Activated CD4-positive, alpha-beta T cell treated with anti-CD3 and anti-CD28 coated beads, Interleukin-2, Interleukin-4, amounts not matched to agents 100 ng/mL and 50 ng/mL, durations not matched to agents 16 hours and 8 hours (primary cell): ENCODE measurements around the gene DCXR.

Experiments
- DNase-seq: peaks from one replicate; pipeline ENCODE4 v3.0.0-alpha.2; 2020; ENCODE audit warnings: low spot score

DCXR gene

DNA sequence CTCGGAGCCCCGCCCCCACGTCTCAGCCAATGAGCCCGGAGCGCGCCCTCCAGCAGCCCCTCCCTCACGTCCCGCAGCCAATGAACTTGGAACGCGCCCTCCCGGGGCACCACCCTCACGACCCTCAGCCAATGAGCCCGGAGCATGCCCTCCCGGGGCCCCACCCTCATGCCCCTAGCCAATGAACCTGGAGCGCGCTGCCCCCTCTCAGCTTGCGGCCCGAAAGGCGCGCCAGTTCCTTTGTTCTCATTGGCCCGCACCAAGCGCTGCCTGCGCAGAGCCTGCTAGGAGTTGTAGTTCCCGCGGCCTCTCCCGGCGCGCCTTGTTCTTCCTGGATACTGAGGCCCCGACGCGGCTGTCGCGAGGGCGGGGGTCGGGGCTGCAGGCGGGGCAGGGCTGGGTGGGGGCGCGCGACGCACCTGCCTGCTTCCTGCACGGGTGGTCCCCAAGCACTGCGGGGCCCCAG is 14.5 kb downstream of the DCXR start, which contains the start of gene LRRC45:
Gene LRRC45, plus strand, starts transcription at position 325 of the 466 bp plus-strand sequence. CDS start 339 bp downstream, outside the sequence.
- peak; percentile 100 for DNase-seq

DNA sequence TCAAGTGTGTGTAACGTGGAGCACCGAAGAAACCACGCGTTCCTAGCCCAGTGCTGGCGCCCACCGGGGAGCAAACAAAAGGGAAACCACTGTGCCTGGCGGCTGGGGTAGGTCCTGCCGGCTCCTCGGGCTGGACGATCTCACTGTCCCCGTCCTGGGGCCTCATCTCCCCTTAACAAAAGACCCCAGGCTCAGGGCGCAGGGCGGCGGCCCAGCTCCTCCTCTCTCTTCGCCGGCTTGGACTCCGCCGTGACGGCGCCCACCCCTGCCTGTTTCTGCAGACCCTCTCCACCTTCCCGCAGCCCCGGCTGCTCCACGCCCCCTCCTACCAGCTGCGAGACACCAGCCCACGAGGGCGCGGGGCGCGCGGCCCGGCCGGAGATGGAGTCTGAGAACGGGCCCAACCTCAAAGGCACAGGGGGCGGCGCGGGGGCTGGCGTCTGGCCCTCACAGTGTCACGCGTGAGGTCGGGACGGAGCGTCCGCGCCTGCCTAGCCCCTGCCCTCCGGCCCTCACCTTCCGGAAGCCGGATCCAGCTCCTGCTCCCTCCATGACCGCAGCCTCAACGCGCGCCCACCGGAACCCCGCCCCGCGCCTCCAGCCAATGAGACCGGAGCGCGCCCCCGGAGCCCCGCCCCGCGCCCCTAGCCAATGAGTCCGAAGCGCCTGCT is 15.1 kb downstream of the DCXR start, which contains the start of gene CENPX:
Gene CENPX, minus strand, starts transcription at position 569 of the 671 bp plus-strand sequence. Its CDS starts 17 bp downstream, at position 552.
- DNase-seq = no peak

GRCh38 chr17:82021900-82022309 is 15.6 kb downstream of the DCXR start:
- DNase-seq = no peak

DNA sequence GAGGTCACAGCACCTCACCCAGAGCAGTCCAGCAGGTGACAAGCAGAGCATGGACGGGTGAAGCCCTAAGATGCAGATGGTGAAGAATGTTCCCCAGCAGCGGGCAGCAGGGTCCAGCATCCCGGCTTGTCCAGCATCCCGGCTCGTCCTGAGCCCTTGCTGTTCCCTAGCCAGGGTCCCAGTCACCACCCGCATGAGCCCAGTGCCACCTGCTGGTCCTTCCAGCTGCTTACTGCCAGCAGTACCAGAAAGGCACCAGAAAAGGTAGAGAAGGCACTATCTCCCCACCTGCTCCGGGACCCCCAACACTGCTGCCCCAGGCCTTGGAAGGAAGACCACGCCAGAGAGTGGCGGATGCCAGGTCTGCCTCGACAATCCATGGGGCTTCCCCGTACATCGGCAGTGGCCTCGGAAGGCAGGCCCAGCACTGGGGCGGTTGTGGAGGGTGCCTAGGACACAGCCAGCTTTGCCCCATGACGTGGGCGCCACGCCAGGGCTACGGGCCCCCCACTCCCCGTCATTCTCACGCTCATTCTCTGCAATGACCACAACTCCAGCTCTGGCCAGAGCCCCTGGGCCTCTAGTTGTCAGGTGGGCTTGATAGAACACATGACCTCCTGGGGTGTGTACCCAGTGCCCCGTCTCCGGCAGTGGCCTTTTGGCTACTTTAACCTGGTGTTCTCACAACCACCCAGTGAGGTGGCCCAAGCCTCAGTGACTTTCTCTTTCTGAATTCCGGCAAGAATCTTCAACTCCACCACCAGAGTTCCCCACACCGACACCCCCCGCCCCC is 16.2 kb downstream of the DCXR start:
- DNase-seq = peak; percentile 51

- no peak for DNase-seq
Measured at GRCh38 chr17:82020572-82021106, 16.9 kb downstream of the DCXR start.

DNA sequence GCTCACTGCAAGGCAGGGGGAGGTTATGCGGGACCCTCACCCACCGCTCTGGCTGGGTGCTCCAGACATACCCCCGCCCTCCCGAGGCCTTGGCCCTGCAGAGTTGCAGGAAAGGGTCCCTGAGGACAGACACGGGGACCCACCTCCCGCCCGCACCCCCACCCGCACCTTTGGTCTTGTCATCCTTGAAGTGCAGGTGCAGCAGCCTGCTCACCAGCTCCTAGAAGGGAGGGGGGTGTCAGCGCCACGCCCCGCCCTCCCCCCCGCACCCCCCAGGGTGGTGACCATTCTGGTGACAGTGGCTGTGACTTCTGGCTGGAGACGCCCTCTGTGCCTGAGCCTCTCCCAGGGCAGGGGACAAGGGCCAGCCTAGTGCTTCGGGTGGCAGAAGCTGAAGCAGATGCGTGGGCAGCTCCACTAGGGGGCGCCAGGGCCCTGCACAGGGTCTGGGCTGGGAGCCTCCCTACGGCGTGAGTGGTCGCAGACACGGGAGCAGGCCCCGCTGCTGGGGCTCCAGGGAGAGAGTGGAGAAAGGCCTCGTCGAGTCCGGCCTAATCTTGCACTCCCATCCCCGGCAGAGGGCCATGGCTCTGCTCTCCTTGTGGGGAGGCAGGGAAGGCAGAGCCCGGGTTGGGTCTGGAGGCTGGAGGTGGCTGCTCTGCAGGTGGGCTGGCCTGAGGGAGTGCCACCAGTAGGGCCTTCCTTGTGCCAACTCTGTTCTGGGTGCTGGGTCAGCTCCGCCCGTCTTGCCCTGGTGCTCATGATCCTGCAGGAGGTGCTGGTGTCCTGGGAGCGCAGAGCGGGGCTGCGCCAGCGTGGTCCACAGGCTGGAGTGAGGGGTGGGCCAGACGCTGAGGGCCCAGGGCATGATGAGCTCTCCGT is 17.6 kb downstream of the DCXR start:
- peak; percentile 79 for DNase-seq

DNA sequence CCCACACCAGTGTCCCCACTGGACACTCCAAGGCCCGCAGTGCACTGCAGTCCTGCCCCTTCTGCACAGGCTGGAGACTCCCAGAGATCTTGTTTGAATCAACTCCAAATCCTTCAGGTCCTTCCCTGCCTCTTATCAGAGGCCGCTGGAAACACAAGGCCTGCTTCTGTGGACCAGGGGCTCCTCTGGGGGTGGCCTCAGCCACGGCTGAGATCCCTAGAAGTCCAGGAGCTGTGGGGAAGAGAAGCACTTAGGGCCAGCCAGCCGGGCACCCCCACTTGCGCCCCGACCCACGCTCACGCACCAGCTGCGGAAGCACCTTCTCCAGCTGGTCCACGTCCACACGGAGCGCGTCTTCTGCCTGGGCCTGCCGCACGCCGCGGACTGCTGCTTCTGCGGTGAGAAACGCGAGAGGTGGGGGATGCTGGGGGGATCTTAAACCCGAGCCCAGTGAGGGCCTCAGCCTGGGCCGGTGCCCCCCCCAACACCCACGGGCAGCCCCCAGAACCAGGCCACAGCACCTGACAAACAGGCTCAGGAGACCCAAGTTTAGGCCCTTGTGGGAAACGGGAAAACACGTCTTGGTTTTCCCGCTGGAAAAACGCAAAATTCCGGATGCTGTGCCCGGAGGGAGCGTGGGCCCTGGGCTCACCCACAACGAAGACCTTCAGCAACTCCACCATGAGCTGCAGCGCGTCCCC is 18.4 kb downstream of the DCXR start:
- no peak for DNase-seq

DNA sequence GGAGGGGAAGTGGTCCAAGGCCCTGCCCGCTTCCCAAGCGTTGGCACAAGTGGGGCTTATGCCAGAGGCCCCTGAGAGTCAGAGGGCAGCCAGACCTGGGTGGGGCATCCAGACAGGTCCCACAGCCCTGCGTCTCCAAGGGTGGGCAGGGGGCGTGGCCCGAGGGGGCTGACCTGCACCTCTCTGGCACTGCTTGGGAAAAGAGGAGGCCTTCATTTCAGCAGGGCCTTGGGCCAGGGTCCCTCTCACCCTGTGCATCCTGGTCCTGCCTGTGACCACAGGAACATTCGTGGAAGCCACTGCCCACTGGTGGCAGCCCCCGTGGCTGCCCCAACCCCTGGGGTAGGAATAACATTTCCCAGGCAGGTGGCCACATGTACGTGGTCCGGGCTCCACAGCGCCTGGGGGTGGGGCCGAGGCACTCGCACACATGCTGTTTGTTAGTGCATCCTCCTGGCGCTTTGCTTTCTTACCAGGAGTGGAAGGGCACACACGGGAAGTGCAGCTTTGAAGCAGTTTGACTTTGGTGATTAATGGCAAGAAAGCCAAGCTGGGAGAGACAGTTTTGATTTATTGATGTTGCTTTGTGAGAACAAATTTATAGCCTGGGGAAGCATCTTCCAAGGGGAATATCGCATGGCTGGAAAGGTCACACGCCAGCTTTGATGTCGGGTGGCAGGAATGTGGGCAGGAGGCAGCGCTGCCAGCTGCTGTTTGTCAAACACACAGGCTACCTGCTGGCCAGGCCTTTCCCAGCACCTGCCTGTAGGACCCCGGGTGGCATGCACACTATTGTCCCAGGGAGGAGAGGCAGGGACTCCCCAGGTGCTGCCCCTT is 19.1 kb downstream of the DCXR start:
- DNase-seq = no peak

- DNase-seq = no peak
Measured at GRCh38 chr17:82017612-82018151, 19.8 kb downstream of the DCXR start.

DNA sequence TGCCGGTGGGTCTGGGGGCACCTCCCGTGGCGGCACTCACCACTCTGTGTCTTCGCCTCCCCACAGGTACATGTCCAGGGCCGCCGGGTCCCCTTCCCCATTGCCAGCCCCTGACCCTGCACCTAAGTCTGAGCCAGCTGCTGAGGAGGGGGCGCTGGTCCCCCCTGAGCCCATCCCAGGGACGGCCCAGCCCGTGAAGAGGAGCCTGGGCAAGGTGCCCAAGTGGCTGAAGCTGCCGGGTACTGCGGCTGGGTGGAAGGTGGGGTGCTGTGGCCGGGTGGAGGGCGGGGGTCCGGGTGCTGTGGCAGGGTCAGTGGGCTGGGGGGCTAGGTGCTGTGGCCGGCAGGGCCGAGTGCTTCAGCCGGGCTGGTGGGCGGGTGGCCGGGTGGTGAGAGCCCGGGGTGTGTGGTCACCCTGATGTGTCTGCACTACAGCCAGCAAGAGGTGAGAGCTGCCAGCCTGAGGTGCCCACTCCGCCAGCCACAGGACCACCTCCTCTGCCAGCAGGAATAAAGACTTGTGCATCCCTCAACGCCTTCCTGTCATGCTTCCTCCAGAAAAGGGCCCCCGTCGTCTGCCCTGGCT is 20.5 kb downstream of the DCXR start:
- no peak for DNase-seq

GRCh38 chr17:82016061-82016874 is 21.2 kb downstream of the DCXR start:
- no peak for DNase-seq

DNA sequence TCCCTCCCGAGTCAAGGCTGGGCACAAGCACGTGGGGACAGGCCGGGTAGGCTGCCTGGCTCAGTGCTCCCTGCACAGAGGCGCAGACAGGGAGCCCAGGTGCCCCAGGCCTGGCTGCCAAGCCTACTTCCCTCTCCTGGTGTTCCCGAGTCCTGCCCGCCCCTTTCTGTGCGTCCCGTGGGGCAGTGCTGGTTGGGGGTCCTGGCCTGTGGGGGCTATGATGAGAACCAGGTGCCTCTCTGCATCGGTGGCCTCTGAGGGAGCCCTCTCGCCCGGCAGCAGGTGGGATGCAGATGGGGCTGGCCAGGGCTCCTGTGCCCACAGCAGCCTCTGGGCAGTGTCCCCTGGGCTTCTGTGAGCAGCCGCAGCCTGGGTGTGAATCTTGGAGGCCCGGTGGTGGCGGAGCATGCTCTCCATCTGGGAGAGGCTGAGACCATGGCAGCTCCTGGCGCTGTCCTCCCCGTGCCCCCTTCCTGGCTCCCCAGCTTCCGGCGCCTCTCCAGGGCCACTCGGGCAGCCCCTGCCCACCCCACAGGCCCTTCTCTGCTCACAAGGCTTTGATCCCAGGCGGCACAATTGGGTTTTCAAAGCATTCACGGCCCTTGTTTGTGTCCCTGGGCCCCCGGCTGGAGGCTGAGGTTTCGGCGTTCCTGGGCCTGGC is 22.1 kb downstream of the DCXR start:
- DNase-seq = no peak

DNA sequence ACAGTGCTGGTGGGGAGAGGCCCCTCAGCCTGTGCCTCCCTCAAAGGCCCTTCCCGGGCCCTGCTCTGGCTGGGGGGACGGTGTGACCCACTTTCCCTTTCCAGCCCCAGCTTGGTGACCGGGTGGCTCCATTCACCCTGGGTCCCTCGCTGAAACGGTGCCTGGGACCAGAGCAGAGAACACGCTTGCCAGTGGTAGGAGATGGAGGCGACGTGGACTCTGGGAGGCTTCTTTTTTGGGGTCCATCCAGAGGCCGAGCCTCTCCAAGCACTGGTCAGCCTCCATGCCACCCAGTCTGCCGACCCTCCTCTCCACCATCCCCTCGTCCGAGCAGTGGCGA is 22.6 kb downstream of the DCXR start:
- no peak for DNase-seq

DNA sequence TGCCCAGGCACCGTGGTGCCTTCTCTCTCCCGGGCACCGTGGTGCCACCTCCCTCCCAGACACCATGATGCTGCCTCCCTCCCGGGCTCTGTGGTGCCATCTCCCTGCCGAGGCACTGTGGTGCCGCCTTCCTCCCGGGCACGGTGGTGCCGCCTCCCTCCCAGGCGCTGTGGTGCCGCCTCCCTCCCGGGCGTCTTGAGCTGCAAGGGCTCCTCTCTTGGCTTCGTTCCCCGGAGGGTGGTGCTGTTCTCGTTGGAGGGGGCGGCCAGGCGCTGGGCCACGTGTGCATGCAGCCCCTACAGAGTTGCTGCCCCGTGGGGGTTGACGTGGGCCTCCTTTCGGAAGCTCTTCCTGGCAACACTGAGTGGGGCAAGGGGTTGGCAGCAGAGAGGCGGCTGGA is 23.1 kb downstream of the DCXR start:
- no peak for DNase-seq

GRCh38 chr17:82013772-82014321 is 23.6 kb downstream of the DCXR start:
- DNase-seq = no peak

DNA sequence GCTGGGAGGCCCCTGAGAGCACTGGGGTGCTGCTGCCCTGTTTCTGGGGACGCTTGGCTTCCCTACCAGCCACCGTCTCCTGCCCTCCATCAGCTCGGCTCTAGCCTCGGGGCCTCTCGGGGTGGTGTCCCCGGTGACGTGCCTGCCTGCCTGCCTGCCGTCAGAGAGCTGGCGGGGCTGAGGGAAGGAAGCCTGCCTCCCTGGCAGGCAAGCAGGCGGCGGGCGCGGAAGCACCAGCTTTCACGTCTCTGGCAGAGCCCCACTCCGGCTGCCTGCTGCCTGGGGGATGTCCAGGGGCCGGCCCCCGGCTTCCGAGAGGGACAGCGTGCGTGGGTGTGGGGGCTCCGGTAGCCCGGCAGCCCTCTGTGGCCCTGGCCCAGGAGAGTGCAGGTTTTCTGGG is 24.2 kb downstream of the DCXR start:
- no peak for DNase-seq

- no peak for DNase-seq
Measured at GRCh38 chr17:82012640-82013295, 24.7 kb downstream of the DCXR start.

DNA sequence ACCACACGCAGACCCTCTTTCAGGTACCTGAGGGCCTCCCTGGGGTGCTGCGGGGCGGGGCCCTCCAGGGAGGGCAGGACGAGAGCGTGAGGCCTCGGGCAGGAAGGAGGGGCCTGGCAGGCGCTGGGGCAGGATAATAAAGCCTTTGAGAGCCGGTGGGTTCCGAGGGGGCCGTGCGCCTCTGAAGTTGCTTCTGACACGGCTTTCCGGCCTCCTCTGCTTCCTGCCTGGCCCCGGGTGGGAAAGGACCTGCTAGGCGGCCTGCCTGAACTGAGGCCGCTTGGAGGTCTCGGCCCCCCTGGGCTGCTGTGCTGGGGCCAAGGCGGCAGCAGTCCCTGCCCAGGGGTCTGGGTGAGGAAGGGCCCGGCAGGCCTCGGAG is 25.2 kb downstream of the DCXR start:
- DNase-seq = no peak
